HG02852 (cell line): ENCODE results near the gene SYN1.

Experiments
- ATAC-seq: cut with Tn5 transposase; IDR thresholded peaks from one replicate; pipeline ENCODE4 v1.9.1; 2021; ENCODE audit warnings: mild to moderate bottlenecking, moderate library complexity; ENCODE audit not compliant: unreplicated experiment

The SYN1 gene

GRCh38 chrX:47597222-47597621 is 22.4 kb downstream of the SYN1 start:
- ATAC-seq, result no peak

- ATAC-seq, result no peak
Measured at GRCh38 chrX:47596256-47596655, 23.4 kb downstream of the SYN1 start.

GRCh38 chrX:47595716-47596251 is 23.9 kb downstream of the SYN1 start:
- ATAC-seq, result no peak

GRCh38 chrX:47593522-47593921 is 26.1 kb downstream of the SYN1 start:
- ATAC-seq, result no peak

GRCh38 chrX:47590984-47591383 is 28.7 kb downstream of the SYN1 start:
- ATAC-seq, result no peak

- ATAC-seq, result no peak
Measured at GRCh38 chrX:47587906-47588735, 31.5 kb downstream of the SYN1 start.

GRCh38 chrX:47587091-47587891 is 32.4 kb downstream of the SYN1 start:
- ATAC-seq, result no peak

- no peak for ATAC-seq
Measured at GRCh38 chrX:47586043-47586787, 33.4 kb downstream of the SYN1 start.

- no peak for ATAC-seq
Measured at GRCh38 chrX:47585273-47585672, 34.4 kb downstream of the SYN1 start.

GRCh38 chrX:47584714-47585113 is 34.9 kb downstream of the SYN1 start:
- no peak for ATAC-seq

GRCh38 chrX:47583240-47583861 is 36.3 kb downstream of the SYN1 start:
- ATAC-seq, result no peak

GRCh38 chrX:47581731-47582647 is 37.7 kb downstream of the SYN1 start, which contains the start of gene TIMP1:
Gene TIMP1, plus strand, starts transcription at chrX:47582436. Its CDS starts 980 bp downstream, at chrX:47583416.
- ATAC-seq, result peak; percentile 80

GRCh38 chrX:47579537-47579936 is 40.1 kb downstream of the SYN1 start:
- ATAC-seq, result no peak

GRCh38 chrX:47578692-47579091 is 41.0 kb downstream of the SYN1 start:
- no peak for ATAC-seq

GRCh38 chrX:47577901-47578300 is 41.8 kb downstream of the SYN1 start:
- no peak for ATAC-seq

- ATAC-seq, result no peak
Measured at GRCh38 chrX:47577424-47577823, 42.2 kb downstream of the SYN1 start.

GRCh38 chrX:47576021-47576898 is 43.4 kb downstream of the SYN1 start:
- ATAC-seq, result no peak

- ATAC-seq, result no peak
Measured at GRCh38 chrX:47574547-47575301, 44.9 kb downstream of the SYN1 start.
